CD14-positive monocyte (primary cell): ENCODE results near the gene PPP1R3G. TPM values are rescaled to one million over a fixed set of nuclear protein-coding genes. Genes with fewer than 3 reads are reported as not detected.

Source experiments
- DNase-seq, 3 donors: peaks; one replicate each; pipeline ENCODE4 v3.0.0-alpha.2; 2011 to 2022
- H2AFZ ChIP-seq: 2 replicates; pipeline ENCODE4 v1.6.0; 2012; ENCODE audit warnings: mild to moderate bottlenecking, low read depth, low read length, inconsistent platforms; ENCODE audit not compliant: insufficient read depth, poor library complexity, severe bottlenecking
- H3K27ac ChIP-seq, 2 donors: 1 replicate in 1 of 2; 2 replicates in 1 of 2; pipeline ENCODE4 v1.5.1; 2012 to 2013; ENCODE audit warnings: low read length in 2 of 2, control low read depth in 1 of 2, inconsistent platforms in 1 of 2, low read depth in 1 of 2, mild to moderate bottlenecking in 1 of 2
- H3K27me3 ChIP-seq, 2 donors: one replicate each; pipeline versions ENCODE4 v1.6.0 to v1.6.1; 2011 to 2013; ENCODE audit warnings: low read length in 2 of 2; ENCODE audit not compliant: control insufficient read depth in 2 of 2, insufficient read depth in 2 of 2
- H3K36me3 ChIP-seq, 2 donors: replicated peaks in 1 of 2; 1 replicate in 1 of 2; 2 replicates in 1 of 2; pipeline versions ENCODE4 v1.5.1 to v1.6.1; 2012 to 2013; ENCODE audit warnings: low read length in 2 of 2, control low read depth in 1 of 2, inconsistent platforms in 1 of 2, mild to moderate bottlenecking in 1 of 2; ENCODE audit not compliant: insufficient read depth in 2 of 2, control insufficient read depth in 1 of 2
- H3K4me1 ChIP-seq, 2 donors: 1 replicate in 1 of 2; 2 replicates in 1 of 2; pipeline versions ENCODE4 v1.5.1 to v1.6.1; 2012 to 2013; ENCODE audit warnings: low read length in 2 of 2, control low read depth in 1 of 2, inconsistent platforms in 1 of 2, mild to moderate bottlenecking in 1 of 2, moderate library complexity in 1 of 2; ENCODE audit not compliant: insufficient read depth in 2 of 2, control insufficient read depth in 1 of 2
- H3K4me2 ChIP-seq: replicated peaks from 2 replicates; pipeline ENCODE3; 2012; ENCODE audit warnings: low read length, moderate library complexity, mild to moderate bottlenecking; ENCODE audit not compliant: poor library complexity, severe bottlenecking; ENCODE audit errors: extremely low read depth
- H3K4me3 ChIP-seq, 3 experiments: fragments of 200-600 bp in 1 of 3; sonication (generic) in 1 of 3; replicated peaks in 1 of 3; 1 replicate in 2 of 3; 2 replicates in 1 of 3; pipeline ENCODE4 v1.5.1; 2011 to 2013; ENCODE audit warnings: low read length in 3 of 3, mild to moderate bottlenecking in 3 of 3, control low read depth in 2 of 3, low read depth in 2 of 3, inconsistent platforms in 1 of 3, moderate library complexity in 1 of 3
- H3K79me2 ChIP-seq: 2 replicates; pipeline ENCODE4 v1.6.0; 2012; ENCODE audit warnings: mild to moderate bottlenecking, control low read depth, inconsistent platforms, low read length, moderate library complexity; ENCODE audit not compliant: insufficient read depth
- H3K9ac ChIP-seq: 2 replicates; pipeline ENCODE4 v1.6.0; 2017; ENCODE audit warnings: low read length, mild to moderate bottlenecking; ENCODE audit not compliant: insufficient read depth, poor library complexity, severe bottlenecking
- H3K9me3 ChIP-seq, 2 donors: replicated peaks in 1 of 2; 1 replicate in 1 of 2; 2 replicates in 1 of 2; pipeline versions ENCODE4 v1.5.1 to v1.6.1; 2012 to 2013; ENCODE audit warnings: low read length in 2 of 2, control low read depth in 1 of 2; ENCODE audit not compliant: control insufficient read depth in 1 of 2, insufficient read depth in 1 of 2
- H4K20me1 ChIP-seq: 2 replicates; pipeline ENCODE4 v1.6.0; 2012; ENCODE audit warnings: mild to moderate bottlenecking, low read length, control low read depth, moderate library complexity; ENCODE audit not compliant: insufficient read depth
- H3K27ac Mint-ChIP-seq, 7 donors: one replicate each; pipeline ENCODE4 v1.8.0; 2020; ENCODE audit warnings: mild to moderate bottlenecking in 7 of 7, mixed read lengths in 7 of 7, moderate library complexity in 6 of 7, inconsistent platforms in 2 of 7
- H3K27me3 Mint-ChIP-seq, 3 donors: one replicate each; pipeline ENCODE4 v1.8.0; 2021 to 2022; ENCODE audit warnings: low read depth in 3 of 3, mild to moderate bottlenecking in 3 of 3, mixed read lengths in 3 of 3, moderate library complexity in 3 of 3, inconsistent platforms in 1 of 3
- H3K36me3 Mint-ChIP-seq, 2 donors: one replicate each; pipeline ENCODE4 v1.8.0; 2020; ENCODE audit warnings: mixed read lengths in 2 of 2, inconsistent platforms in 1 of 2, mild to moderate bottlenecking in 1 of 2
- H3K4me1 Mint-ChIP-seq: one replicate; pipeline ENCODE4 v1.8.0; 2020; ENCODE audit warnings: mild to moderate bottlenecking, mixed read lengths
- H3K4me3 Mint-ChIP-seq, 2 donors: one replicate each; pipeline ENCODE4 v1.8.0; 2020; ENCODE audit warnings: mild to moderate bottlenecking in 2 of 2, mixed read lengths in 2 of 2, moderate library complexity in 1 of 2
- H3K9me3 Mint-ChIP-seq, 7 donors: one replicate each; pipeline ENCODE4 v1.8.0; 2020 to 2022; ENCODE audit warnings: mixed read lengths in 7 of 7, mild to moderate bottlenecking in 6 of 7, moderate library complexity in 6 of 7, inconsistent platforms in 2 of 7
- CTCF ChIP-seq: fragments of 200-600 bp; IDR thresholded peaks from one replicate; pipeline ENCODE4 v1.8.0; 2022; ENCODE audit warnings: antibody characterized with exemption, mild to moderate bottlenecking
- WGBS: methylation state at CpG from one replicate; pipeline ENCODE4 v1.1.5; 2013; ENCODE audit warnings: missing lambda C conversion rate; ENCODE audit not compliant: insufficient coverage; 5-methylcytosine and 5-hydroxymethylcytosine counted together
- intact Hi-C, 2 donors: fragments of 100-400 bp; cut with micrococcal nuclease; formaldehyde crosslinking; loops; one replicate each; pipeline versions ENCODE4 v1.15.0 to v1.15.1; 2023
- polyA plus RNA-seq, 3 donors: library from polyadenylated mRNA; depleted of rRNA in 1 of 3; unstranded in 2 of 3; stranded (reverse) in 1 of 3; fragments of 300-500 nt in 2 of 3; fragments of >200 nt in 1 of 3; fragmentation: Illumina TruSeq in 2 of 3; gene quantifications; 1 replicate in 2 of 3; 2 replicates in 1 of 3; pipeline ENCODE4 v1.2.3, GENCODE V29; 2012 to 2021

Gene PPP1R3G
- polyA plus RNA-seq, 3 donors = 0.13 to 0.15 (median 0.13) TPM

GRCh38 chr6:5079692-5080091 lies 5.4 kb upstream of the PPP1R3G start:
- no peak for TF ChIP-seq CTCF

GRCh38 chr6:5080574-5080973 lies 4.6 kb upstream of the PPP1R3G start:
- H3K36me3 Mint-ChIP-seq = peaks cover 0 to 6% of the 10 kb centered on the region in 2 donors
- intact Hi-C loops = loop anchor here in 1 of 2 donors (10.0 kb wide), 1 partner anchor 184 kb away; the partner anchor contains the start of genes FARS2 and LYRM4
- 41% methylated on average over 2 of the region's 3 CpGs for WGBS
- peaks cover 18 to 34% (median 19%) of the 10 kb centered on the region in 3 donors for H3K27me3 Mint-ChIP-seq
- peaks cover 12 to 36% of the 10 kb centered on the region in 2 donors for H3K4me1 ChIP-seq
- no peak overlapping the region for H3K9ac ChIP-seq
- H3K4me3 ChIP-seq = no peak overlapping the region
- no peaks in the 10 kb centered on the region for H3K9me3 ChIP-seq
- no peak overlapping the region for H3K27ac Mint-ChIP-seq
- H4K20me1 ChIP-seq = no peaks in the 10 kb centered on the region
- DNase-seq = no peak
- no peaks in the 10 kb centered on the region for H3K36me3 ChIP-seq
- H2AFZ ChIP-seq = no peak overlapping the region
- H3K4me3 Mint-ChIP-seq = no peak overlapping the region
- no peak overlapping the region for H3K4me2 ChIP-seq
- no peak for TF ChIP-seq CTCF
- H3K27me3 ChIP-seq = peaks cover 1 to 14% of the 10 kb centered on the region in 2 donors
- H3K79me2 ChIP-seq = no peaks in the 10 kb centered on the region
- H3K27ac ChIP-seq = no peak overlapping the region
- H3K9me3 Mint-ChIP-seq = peaks cover 0 to 2% (median 0%) of the 10 kb centered on the region in 7 donors
- H3K4me1 Mint-ChIP-seq = peaks cover 24% of the 10 kb centered on the region

More at GRCh38 chr6:5079692-5080091, 5.4 kb upstream of the PPP1R3G start:
- H3K27ac ChIP-seq = no peak overlapping the region
- H2AFZ ChIP-seq = no peak overlapping the region
- H3K4me3 ChIP-seq = no peak overlapping the region
- peaks cover 0 to 9% of the 10 kb centered on the region in 2 donors for H3K27me3 ChIP-seq
- no peaks in the 10 kb centered on the region for H3K9me3 ChIP-seq
- no peak overlapping the region for H3K4me3 Mint-ChIP-seq
- no peaks in the 10 kb centered on the region for H3K79me2 ChIP-seq
- no peak for DNase-seq
- H3K27ac Mint-ChIP-seq = no peak overlapping the region
- peaks cover 0 to 2% (median 0%) of the 10 kb centered on the region in 7 donors for H3K9me3 Mint-ChIP-seq
- 100% methylated on average over 1 of the region's 2 CpGs for WGBS
- peaks cover 22% of the 10 kb centered on the region for H3K4me1 Mint-ChIP-seq
- no peaks in the 10 kb centered on the region for H4K20me1 ChIP-seq
- no peaks in the 10 kb centered on the region for H3K36me3 ChIP-seq
- H3K4me2 ChIP-seq = no peak overlapping the region
- H3K27me3 Mint-ChIP-seq = peaks cover 16 to 27% (median 19%) of the 10 kb centered on the region in 3 donors
- intact Hi-C loops = loop anchor here in 1 of 2 donors (10.0 kb wide), 1 partner anchor 185 kb away; the partner anchor contains the start of genes FARS2 and LYRM4
- H3K4me1 ChIP-seq = peaks cover 12 to 27% of the 10 kb centered on the region in 2 donors
- peaks cover 0 to 6% of the 10 kb centered on the region in 2 donors for H3K36me3 Mint-ChIP-seq
- no peak overlapping the region for H3K9ac ChIP-seq
